ENCODE results near the gene IFI6.
A peak's percentile ranks its signal among the peaks of the same experiment; 100 is the strongest.

IFI6 gene

GRCh38 chr1:27678747-27679146 lies 6.8 kb upstream of the IFI6 start:
- DNase-seq (ENCODE audit: low read depth), result no peak
- no peak overlapping the region for H3K4me3 ChIP-seq (ENCODE audit: low read depth, low read length)

- no peak for DNase-seq (ENCODE audit: low read depth)
- no peak overlapping the region for H3K4me3 ChIP-seq (ENCODE audit: low read depth, low read length)
These were observed 4.4 kb upstream of the IFI6 start for GRCh38 chr1:27676410-27676809.

GRCh38 chr1:27672750-27673112 lies 739 bp upstream of the IFI6 start:
- H3K4me3 ChIP-seq (ENCODE audit: low read depth, low read length), result peak overlapping the region; percentile 48

GRCh38 chr1:27669876-27670275 lies 2.1 kb downstream of the IFI6 start:
- no peak for DNase-seq (ENCODE audit: low read depth)
- H3K4me3 ChIP-seq (ENCODE audit: low read depth, low read length), result no peak overlapping the region

More at GRCh38 chr1:27672750-27673112, 739 bp upstream of the IFI6 start:
- no peak for DNase-seq (ENCODE audit: low read depth)

GRCh38 chr1:27668808-27669723 lies 2.9 kb downstream of the IFI6 start:
- H3K4me3 ChIP-seq (ENCODE audit: low read depth, low read length), result peak overlapping the region; percentile 40
- DNase-seq (ENCODE audit: low read depth), result no peak

- no peak overlapping the region for H3K4me3 ChIP-seq (ENCODE audit: low read depth, low read length)
- DNase-seq (ENCODE audit: low read depth), result no peak
These were observed 3.7 kb downstream of the IFI6 start for GRCh38 chr1:27668121-27668807.

- H3K4me3 ChIP-seq (ENCODE audit: low read depth, low read length), result no peak overlapping the region
- DNase-seq (ENCODE audit: low read depth), result no peak
These were observed 5.2 kb downstream of the IFI6 start for GRCh38 chr1:27666791-27667254.

GRCh38 chr1:27666294-27666693 lies 5.7 kb downstream of the IFI6 start:
- no peak for DNase-seq (ENCODE audit: low read depth)

GRCh38 chr1:27665016-27665651 lies 6.9 kb downstream of the IFI6 start:
- no peak overlapping the region for H3K4me3 ChIP-seq (ENCODE audit: low read depth, low read length)
- no peak for DNase-seq (ENCODE audit: low read depth)

More at GRCh38 chr1:27666294-27666693, 5.7 kb downstream of the IFI6 start:
- H3K4me3 ChIP-seq (ENCODE audit: low read depth, low read length), result no peak overlapping the region

- H3K4me3 ChIP-seq (ENCODE audit: low read depth, low read length), result no peak overlapping the region
- DNase-seq (ENCODE audit: low read depth), result no peak
These were observed 7.7 kb downstream of the IFI6 start for GRCh38 chr1:27664291-27664690.

- H3K4me3 ChIP-seq (ENCODE audit: low read depth, low read length), result no peak overlapping the region
- DNase-seq (ENCODE audit: low read depth), result no peak
These were observed 9.1 kb downstream of the IFI6 start for GRCh38 chr1:27662707-27663393.

GRCh38 chr1:27662261-27662660 lies 9.7 kb downstream of the IFI6 start:
- H3K4me3 ChIP-seq (ENCODE audit: low read depth, low read length), result no peak overlapping the region
- no peak for DNase-seq (ENCODE audit: low read depth)

GRCh38 chr1:27661412-27662075 lies 10.4 kb downstream of the IFI6 start:
- no peak overlapping the region for H3K4me3 ChIP-seq (ENCODE audit: low read depth, low read length)
- DNase-seq (ENCODE audit: low read depth), result no peak

- H3K4me3 ChIP-seq (ENCODE audit: low read depth, low read length), result peak overlapping the region; percentile 41
- no peak for DNase-seq (ENCODE audit: low read depth)
These were observed 11.6 kb downstream of the IFI6 start for GRCh38 chr1:27660300-27660835.

- no peak for DNase-seq (ENCODE audit: low read depth)
- peak overlapping the region; percentile 41 for H3K4me3 ChIP-seq (ENCODE audit: low read depth, low read length)
These were observed 12.3 kb downstream of the IFI6 start for GRCh38 chr1:27659497-27660299.

GRCh38 chr1:27658951-27659496 lies 13.0 kb downstream of the IFI6 start:
- no peak overlapping the region for H3K4me3 ChIP-seq (ENCODE audit: low read depth, low read length)
- DNase-seq (ENCODE audit: low read depth), result no peak

- no peak overlapping the region for H3K4me3 ChIP-seq (ENCODE audit: low read depth, low read length)
- DNase-seq (ENCODE audit: low read depth), result no peak
These were observed 15.7 kb downstream of the IFI6 start for GRCh38 chr1:27656157-27656893.

All from skeletal muscle cell (primary cell).